Measurements from ENCODE around the gene MAGI2.

DNA sequence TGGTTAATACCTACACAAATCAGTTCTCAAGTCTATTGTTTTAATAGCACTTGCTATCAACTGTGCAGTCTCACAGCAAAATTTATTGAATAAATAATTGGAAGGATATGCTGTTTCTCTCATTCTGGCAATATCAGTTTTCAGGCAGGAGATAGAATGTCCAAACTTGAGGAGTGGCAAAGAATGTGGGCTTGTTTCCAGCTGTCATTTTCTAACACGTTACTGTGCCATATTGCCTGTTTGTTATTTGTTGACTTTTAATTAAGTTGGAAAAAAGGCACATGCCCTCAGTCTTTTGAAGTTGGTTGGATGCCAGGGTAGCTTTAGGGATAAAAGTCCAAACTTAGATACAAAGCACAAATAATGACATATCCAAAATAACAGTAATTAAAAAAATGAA, 52.2 kb downstream of the MAGI2 start:
- TF ChIP-seq, protein P1, sequence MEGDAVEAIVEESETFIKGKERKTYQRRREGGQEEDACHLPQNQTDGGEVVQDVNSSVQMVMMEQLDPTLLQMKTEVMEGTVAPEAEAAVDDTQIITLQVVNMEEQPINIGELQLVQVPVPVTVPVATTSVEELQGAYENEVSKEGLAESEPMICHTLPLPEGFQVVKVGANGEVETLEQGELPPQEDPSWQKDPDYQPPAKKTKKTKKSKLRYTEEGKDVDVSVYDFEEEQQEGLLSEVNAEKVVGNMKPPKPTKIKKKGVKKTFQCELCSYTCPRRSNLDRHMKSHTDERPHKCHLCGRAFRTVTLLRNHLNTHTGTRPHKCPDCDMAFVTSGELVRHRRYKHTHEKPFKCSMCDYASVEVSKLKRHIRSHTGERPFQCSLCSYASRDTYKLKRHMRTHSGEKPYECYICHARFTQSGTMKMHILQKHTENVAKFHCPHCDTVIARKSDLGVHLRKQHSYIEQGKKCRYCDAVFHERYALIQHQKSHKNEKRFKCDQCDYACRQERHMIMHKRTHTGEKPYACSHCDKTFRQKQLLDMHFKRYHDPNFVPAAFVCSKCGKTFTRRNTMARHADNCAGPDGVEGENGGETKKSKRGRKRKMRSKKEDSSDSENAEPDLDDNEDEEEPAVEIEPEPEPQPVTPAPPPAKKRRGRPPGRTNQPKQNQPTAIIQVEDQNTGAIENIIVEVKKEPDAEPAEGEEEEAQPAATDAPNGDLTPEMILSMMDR (conservative IDR thresholded peaks at IDR 0.05; ENCODE audit: low read length) = no peak
- TF ChIP-seq EZH2phosphoT487 (IDR thresholded peaks at IDR 0.05; ENCODE audit: borderline replicate concordance) = no peak

Data from Loucy (cell line).